HepG2 (cell line): ENCODE data around the gene RACGAP1. TPM values are rescaled to one million over a fixed set of nuclear protein-coding genes. Genes with fewer than 3 reads are reported as not detected.

Source experiments
- ATAC-seq: fragments of 200-7000 bp; cut with Tn5 transposase; 3 replicates; pipeline ENCODE4 v1.9.1; 2020; ENCODE audit warnings: mild to moderate bottlenecking, moderate library complexity
- BruUV-seq: library from RNA; stranded (reverse); fragments of 400-500 nt; replicated peaks from 2 replicates; lab custom pipeline; 2021; lab: Mats Ljungman, UMichigan
- CTCF ChIA-PET: fragments of 300-600 bp; formaldehyde crosslinking; extraction: SDS; loops from one replicate; lab custom pipeline; 2021; ENCODE audit warnings: low total read pairs, inconsistent platforms, low intra/inter-chr PET ratio; lab: Yijun Ruan, JAX
- POLR2A ChIA-PET: fragments of 350-600 bp; sonication (Branson Sonifier 250); formaldehyde crosslinking; loops from one replicate; lab custom pipeline; 2020; ENCODE audit warnings: antibody characterized with exemption, inconsistent platforms; lab: Yijun Ruan, JAX
- DNase-seq: peaks from one replicate; pipeline ENCODE4 v3.0.0-alpha.2; 2015; ENCODE audit warnings: low spot score
- FAIRE-seq: peaks from 3 replicates; lab custom pipeline; 2011; peaks lifted over from hg19 to GRCh38; lab: Jason Lieb, UNC
- H2AFZ ChIP-seq: one replicate; pipeline ENCODE4 v1.6.1; 2011; ENCODE audit warnings: low read length, inconsistent platforms
- H3K27ac ChIP-seq: fragments of 300-600 bp; 3 replicates; pipeline ENCODE4 v1.8.0; 2011; ENCODE audit warnings: mixed run types, mild to moderate bottlenecking, mixed read lengths, low read length, inconsistent platforms; ENCODE audit not compliant: insufficient read depth; ENCODE audit errors: extremely low read length
- H3K27me3 ChIP-seq, 2 experiments: fragments of 200-600 bp in 1 of 2; 2 replicates in 1 of 2; 3 replicates in 1 of 2; pipeline versions ENCODE4 v1.6.0 to v1.8.0; 2011; ENCODE audit warnings: low read length in 2 of 2, mild to moderate bottlenecking in 2 of 2, moderate library complexity in 2 of 2, inconsistent platforms in 1 of 2; ENCODE audit not compliant: insufficient read depth in 2 of 2, control insufficient read depth in 1 of 2
- H3K36me3 ChIP-seq, 2 experiments: fragments of 200-600 bp in 1 of 2; replicated peaks in 1 of 2; 2 replicates in 1 of 2; 3 replicates in 1 of 2; pipeline versions ENCODE4 v1.5.1 to v1.8.0; 2011; ENCODE audit warnings: low read length in 2 of 2, inconsistent platforms in 1 of 2; ENCODE audit not compliant: insufficient read depth in 2 of 2, control insufficient read depth in 1 of 2
- H3K4me1 ChIP-seq: 2 replicates; pipeline ENCODE4 v1.5.1; 2012; ENCODE audit warnings: low read length, inconsistent platforms; ENCODE audit not compliant: insufficient read depth
- H3K4me2 ChIP-seq: 2 replicates; pipeline ENCODE4 v1.6.0; 2011; ENCODE audit warnings: low read depth, low read length, inconsistent platforms
- H3K4me3 ChIP-seq, 3 experiments: fragments of 200-600 bp in 1 of 3; sonication (generic), shearing (Covaris generic) in 1 of 3; replicated peaks in 1 of 3; 2 replicates each; pipeline ENCODE4 v1.5.1; 2011 to 2016; ENCODE audit warnings: low read length in 3 of 3, inconsistent platforms in 2 of 3, low read depth in 2 of 3, mild to moderate bottlenecking in 2 of 3, control low read depth in 1 of 3, mixed read lengths in 1 of 3; ENCODE audit not compliant: insufficient read depth in 1 of 3
- H3K79me2 ChIP-seq: one replicate; pipeline ENCODE4 v1.6.1; 2011; ENCODE audit warnings: low read length, inconsistent platforms; ENCODE audit not compliant: insufficient read depth
- H3K9ac ChIP-seq: 2 replicates; pipeline ENCODE4 v1.6.0; 2011; ENCODE audit warnings: mild to moderate bottlenecking, low read depth, low read length, inconsistent platforms; ENCODE audit not compliant: insufficient read depth
- H3K9me3 ChIP-seq: 2 replicates; pipeline ENCODE4 v1.5.1; 2012; ENCODE audit warnings: mild to moderate bottlenecking, low read length
- H4K20me1 ChIP-seq: 2 replicates; pipeline ENCODE4 v1.6.0; 2011; ENCODE audit warnings: inconsistent platforms, mild to moderate bottlenecking, low read length, moderate library complexity; ENCODE audit not compliant: insufficient read depth
- CTCF ChIP-seq: sonication (generic); formaldehyde crosslinking; IDR thresholded peaks from 2 replicates; pipeline ENCODE4 v1.5.0; 2020; ENCODE audit warnings: mild to moderate bottlenecking, missing genetic modification reagents, moderate library complexity
- ERF ChIP-seq: IDR thresholded peaks from 2 replicates; pipeline ENCODE4 v1.6.1; 2018; ENCODE audit warnings: missing biosample characterization, missing genetic modification reagents
- SMC3 ChIP-seq: IDR thresholded peaks from 2 replicates; pipeline ENCODE4 v1.6.1; 2011; ENCODE audit warnings: low read length, improper control_type of control experiment
- SMYD3 ChIP-seq: sonication (generic); formaldehyde crosslinking; IDR thresholded peaks from 2 replicates; pipeline ENCODE4 v1.8.1; 2023; ENCODE audit warnings: mild to moderate bottlenecking, missing genetic modification reagents
- ZFP41 ChIP-seq: sonication (generic); formaldehyde crosslinking; IDR thresholded peaks from 2 replicates; pipeline ENCODE4 v1.4.0; 2020; ENCODE audit warnings: mild to moderate bottlenecking, missing genetic modification reagents, borderline replicate concordance
- ZNF18 ChIP-seq: sonication (generic); formaldehyde crosslinking; IDR thresholded peaks from 2 replicates; pipeline ENCODE4 v1.8.0; 2022; ENCODE audit warnings: mild to moderate bottlenecking, missing genetic modification reagents; ENCODE audit not compliant: insufficient replicate concordance
- WGBS: methylation state at CpG from one replicate; pipeline ENCODE4 v1.1.6; 2017; ENCODE audit warnings: low lambda C conversion rate; 5-methylcytosine and 5-hydroxymethylcytosine counted together
- in situ Hi-C: cut with HindIII; loops from 2 replicates; pipeline ENCODE4 v1.10.0; 2017; ENCODE audit warnings: low pct_unique_long_range_greater_than_20kb; ENCODE audit not compliant: extremely low pct_ligation_motif_present
- intact Hi-C: fragments of 100-400 bp; cut with micrococcal nuclease; formaldehyde crosslinking; loops from one replicate; pipeline ENCODE4 v1.10.0; 2022; ENCODE audit not compliant: unreplicated experiment
- polyA plus RNA-seq, 8 experiments: library from polyadenylated mRNA; depleted of rRNA in 3 of 8; stranded (reverse) in 7 of 8; unstranded in 1 of 8; fragments of >200 nt; fragmentation: Illumina TruSeq in 4 of 8; extraction: Trizol in 4 of 8; gene quantifications; 2 replicates each; pipeline versions ENCODE4 v1.2.1 to v1.2.3, GENCODE V29; 2011 to 2016; ENCODE audit warnings: low read depth in 4 of 8, missing spikeins in 1 of 8, mixed read lengths in 1 of 8; ENCODE audit not compliant: insufficient read depth in 1 of 8
- total RNA-seq, 5 experiments: library from RNA; depleted of rRNA; stranded (reverse); fragments of >200 nt; fragmentation: Illumina TruSeq; extraction: Trizol; gene quantifications; 2 replicates each; pipeline ENCODE4 v1.2.3, GENCODE V29; 2016; ENCODE audit warnings: low read depth in 1 of 5

Gene RACGAP1
- total and polyA plus RNA-seq, 2 of the 13 experiments (the other 11 are each of a cell fraction or from before 2014, with no cell fraction given) = 16.7 to 57.9 TPM

- ChIA-PET CTCF (interaction anchor here (1.5 kb wide), 1 partner anchor 33 kb away, joined by 4 read pairs; no protein-coding TSS in a partner anchor), POLR2A (interaction anchor here (0.6 kb wide), 1 partner anchor 689 kb away, joined by 4 read pairs; no protein-coding TSS in a partner anchor)
- Histone ChIP-seq H3K4me2 (no peak overlapping the region), H3K36me3 (no peaks in the 10 kb centered on the region), H3K4me3 (no peak overlapping the region), H4K20me1 (no peaks in the 10 kb centered on the region), H2AFZ (no peak overlapping the region), H3K27ac (no peak overlapping the region), H3K27me3 (peaks cover 1 to 7% of the 10 kb centered on the region in 2 experiments; a peak in 3 of 5 replicates), H3K79me2 (no peaks in the 10 kb centered on the region), H3K9ac (no peak overlapping the region), H3K4me1 (peaks cover 42% of the 10 kb centered on the region), H3K9me3 (no peaks in the 10 kb centered on the region)
- TF ChIP-seq SMC3 = no peak
- no peak for TF ChIP-seq ERF (CRISPR knock-in tag)
- TF ChIP-seq SMYD3 (CRISPR knock-in tag) = no peak
- TF ChIP-seq ZFP41 = no peak
- no peak for TF ChIP-seq ZNF18 (CRISPR knock-in tag)
- TF ChIP-seq CTCF (CRISPR knock-in tag) = no peak
- ATAC-seq = no peak
- BruUV-seq = no TSS peak
- in situ Hi-C loops = loop anchor here (5.0 kb wide), 1 partner anchor 105 kb away; no protein-coding TSS in a partner anchor
- DNase-seq = no peak
- intact Hi-C loops = no loop called here
- 40% methylated on average over 9 of the region's 10 CpGs for WGBS
- FAIRE-seq = no peak
Measured at GRCh38 chr12:50072198-50072907, 47.1 kb upstream of the RACGAP1 start.
